GM12873 (cell line): ENCODE results near the gene MPDU1.

Experiments
- TF ChIP-seq, protein P1 (sequence below): IDR thresholded peaks from 2 replicates; pipeline ENCODE4 v1.5.1; 2012; ENCODE audit warnings: low read depth, mild to moderate bottlenecking, moderate library complexity, low read length, control low read depth; ENCODE audit not compliant: insufficient read depth; ENCODE audit errors: missing control alignments

Gene MPDU1

DNA sequence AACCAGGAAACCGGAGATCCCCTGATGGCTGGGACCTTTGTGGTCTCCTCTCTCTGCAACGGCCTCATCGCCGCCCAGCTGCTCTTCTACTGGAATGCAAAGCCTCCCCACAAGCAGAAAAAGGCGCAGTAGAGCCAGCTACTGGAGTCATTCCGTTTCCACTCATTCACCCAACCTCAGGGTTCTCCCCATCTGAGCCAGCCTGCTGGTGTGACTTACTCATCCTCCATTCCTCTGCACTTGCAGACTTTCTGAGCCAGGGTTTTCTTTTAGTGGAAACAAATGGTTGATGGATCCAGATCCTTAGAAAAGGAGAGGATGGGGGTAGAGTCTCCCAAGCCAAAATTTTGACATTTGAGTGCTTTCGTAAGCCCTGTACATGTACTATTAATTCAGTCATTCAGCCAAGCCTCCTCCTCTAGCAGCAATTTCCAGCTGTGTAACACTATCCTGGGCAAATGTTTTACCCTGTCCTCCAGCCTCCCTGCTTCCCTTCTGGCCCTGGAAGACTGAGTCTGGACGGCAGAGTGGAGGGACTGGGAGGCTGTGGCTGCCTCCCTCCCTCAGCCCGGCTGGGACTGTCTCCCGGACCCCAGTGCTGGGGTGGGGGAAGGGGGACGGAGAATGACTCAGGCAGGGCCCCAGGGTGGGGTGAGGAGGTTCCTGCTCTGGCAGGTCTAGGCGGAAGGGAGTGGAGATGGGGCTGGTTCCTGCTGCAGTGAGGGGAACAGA lies 3.9 kb downstream of the MPDU1 start:
- TF ChIP-seq, protein P1, sequence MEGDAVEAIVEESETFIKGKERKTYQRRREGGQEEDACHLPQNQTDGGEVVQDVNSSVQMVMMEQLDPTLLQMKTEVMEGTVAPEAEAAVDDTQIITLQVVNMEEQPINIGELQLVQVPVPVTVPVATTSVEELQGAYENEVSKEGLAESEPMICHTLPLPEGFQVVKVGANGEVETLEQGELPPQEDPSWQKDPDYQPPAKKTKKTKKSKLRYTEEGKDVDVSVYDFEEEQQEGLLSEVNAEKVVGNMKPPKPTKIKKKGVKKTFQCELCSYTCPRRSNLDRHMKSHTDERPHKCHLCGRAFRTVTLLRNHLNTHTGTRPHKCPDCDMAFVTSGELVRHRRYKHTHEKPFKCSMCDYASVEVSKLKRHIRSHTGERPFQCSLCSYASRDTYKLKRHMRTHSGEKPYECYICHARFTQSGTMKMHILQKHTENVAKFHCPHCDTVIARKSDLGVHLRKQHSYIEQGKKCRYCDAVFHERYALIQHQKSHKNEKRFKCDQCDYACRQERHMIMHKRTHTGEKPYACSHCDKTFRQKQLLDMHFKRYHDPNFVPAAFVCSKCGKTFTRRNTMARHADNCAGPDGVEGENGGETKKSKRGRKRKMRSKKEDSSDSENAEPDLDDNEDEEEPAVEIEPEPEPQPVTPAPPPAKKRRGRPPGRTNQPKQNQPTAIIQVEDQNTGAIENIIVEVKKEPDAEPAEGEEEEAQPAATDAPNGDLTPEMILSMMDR: no peak

DNA sequence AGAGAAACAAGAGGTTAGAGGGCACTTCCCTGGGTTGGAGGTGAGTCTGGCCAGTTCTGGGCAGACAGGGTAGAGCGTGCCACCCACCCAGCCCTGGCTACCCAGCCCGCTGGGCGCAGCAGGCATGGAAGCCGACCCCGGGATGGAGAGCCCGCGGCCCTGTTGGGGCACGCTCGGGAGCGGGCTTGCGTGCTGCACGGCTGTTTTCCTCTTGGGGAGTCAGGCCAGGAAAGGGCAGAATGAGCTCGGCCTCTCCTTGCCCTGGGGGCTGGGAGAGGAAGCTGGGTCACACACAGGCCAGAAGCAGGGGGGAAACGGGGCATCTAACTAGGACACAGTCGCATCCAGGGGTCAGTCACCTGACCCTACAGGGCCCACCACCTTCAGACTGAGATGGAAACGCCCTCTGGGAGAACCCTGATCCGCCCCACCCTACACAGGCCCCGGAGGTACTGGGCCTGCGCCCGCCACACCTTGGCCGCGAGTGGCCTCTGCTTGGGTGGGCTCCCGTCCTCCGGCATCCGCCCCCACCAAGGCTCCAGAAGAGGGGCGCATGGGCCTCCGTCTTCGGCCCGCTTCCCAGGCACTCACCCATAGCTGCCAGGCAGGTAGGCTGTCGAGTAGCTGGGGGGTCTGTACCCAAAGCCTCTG lies 5.0 kb downstream of the MPDU1 start:
- TF ChIP-seq, protein P1: no peak

DNA sequence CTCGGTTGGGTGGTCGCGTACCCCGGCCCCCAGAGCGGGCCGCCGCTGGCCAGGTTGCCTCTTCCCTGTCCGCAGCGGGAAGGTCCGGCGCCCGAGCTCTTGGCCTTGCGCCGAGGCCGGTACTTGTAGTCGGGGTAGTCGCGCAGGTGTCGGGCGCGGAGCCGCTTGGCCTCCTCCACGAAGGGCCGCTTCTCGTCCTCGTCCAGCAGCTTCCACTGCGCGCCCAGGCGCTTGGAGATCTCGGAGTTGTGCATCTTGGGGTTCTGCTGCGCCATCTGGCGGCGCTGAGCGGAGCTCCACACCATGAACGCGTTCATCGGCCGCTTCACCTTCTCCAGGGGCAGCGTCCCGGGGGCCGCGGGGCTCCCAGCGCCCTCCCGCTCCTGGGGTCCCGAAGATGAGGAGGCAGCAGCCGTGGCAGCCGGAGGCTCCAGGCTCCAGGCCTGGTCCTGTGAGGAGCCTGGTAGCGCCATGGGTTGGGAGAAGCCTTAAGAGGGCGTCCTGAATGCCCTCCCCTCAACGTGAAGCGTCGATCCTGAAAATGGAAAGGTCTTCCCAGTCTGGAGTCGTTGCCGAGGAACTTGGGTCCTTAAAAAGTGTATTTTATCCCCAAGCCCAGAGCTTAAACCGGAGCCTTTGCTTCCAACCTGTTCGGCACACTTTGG lies 5.7 kb downstream of the MPDU1 start:
- TF ChIP-seq, protein P1: peak; percentile 89

DNA sequence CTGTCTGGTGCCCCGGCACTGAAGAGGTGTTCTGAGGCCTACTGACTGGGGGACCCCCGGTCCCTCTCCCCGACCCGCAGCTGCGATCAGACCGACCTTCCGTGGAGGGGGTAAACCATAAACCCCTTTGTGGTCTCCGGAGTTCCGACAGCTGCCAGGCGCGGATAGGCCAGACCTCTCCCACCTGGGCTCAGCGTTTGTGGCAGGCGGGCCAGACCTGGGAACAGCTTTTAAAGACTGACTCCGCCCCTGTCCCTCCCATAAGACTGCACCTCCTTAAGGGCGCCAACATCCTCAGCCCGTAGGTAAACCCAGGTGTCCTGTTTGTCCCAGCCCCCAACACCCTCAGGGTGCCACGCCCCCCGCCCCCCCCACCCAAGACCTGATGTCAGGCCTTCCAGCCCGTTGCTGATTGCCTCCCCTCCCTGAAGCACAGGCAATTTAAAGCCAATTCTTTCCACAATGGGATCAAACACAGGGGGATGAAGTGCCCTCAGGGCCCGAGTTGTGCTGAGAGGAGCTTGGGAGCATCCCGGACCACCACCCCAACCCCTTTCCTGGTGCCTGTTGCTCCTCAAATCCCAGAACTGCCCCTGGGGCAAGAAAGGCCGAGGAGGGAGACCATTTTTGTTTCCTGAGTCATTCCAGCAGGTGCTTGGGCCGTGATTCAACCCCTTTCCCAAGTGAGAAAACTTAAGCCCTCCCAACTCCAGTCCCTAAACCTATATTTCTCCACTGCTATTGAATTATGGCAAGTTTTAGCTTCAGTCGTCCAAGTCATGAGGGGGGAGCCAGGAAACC lies 6.4 kb downstream of the MPDU1 start, which contains the start of gene SOX15:
Gene SOX15, minus strand, starts transcription at position 204 of the 801 bp plus-strand sequence. CDS start 418 bp downstream, outside the sequence.
- TF ChIP-seq, protein P1: no peak

DNA sequence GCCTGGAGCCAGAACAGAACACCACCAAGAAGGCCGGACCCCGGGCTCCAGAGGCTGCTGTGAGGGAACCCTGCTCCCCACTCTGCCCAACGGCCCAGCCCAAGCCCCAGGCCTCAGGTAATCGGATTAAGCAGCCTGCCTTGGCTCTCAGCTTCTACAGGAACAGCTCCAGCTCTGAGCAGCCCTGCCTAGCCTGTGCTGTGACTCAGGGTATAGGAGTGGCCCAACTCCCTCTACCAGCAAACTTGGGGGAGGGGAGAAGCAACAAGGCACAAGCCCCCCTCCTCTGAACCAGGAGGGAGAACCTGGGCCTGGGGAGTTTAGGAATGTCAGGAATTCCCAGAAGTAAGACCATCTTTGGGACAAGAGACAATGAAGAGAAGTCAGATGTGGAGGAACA lies 7.1 kb downstream of the MPDU1 start:
- TF ChIP-seq, protein P1: no peak

DNA sequence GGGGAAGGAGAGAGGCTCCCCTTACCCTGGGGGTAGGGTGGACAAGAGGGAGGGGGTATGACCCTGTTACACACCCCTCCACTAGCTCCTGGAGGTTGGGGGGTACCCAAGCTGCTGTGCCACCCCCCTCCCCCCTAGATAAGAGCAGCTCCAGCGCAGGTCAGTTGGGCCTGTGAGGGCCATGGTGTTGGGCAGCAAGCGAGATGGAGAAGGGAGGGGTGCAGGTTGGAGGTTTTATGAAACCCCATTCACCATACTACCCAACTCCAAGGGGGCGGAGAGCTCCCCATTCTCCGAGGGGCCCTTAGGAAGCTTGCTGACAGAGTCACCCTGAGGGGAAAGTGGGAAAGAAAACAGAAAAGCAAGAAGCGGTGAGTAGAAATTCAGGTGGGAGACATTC lies 7.9 kb downstream of the MPDU1 start:
- TF ChIP-seq, protein P1: no peak
